ENCODE measurements around the gene EIF3K. TPM values are rescaled to one million over a fixed set of nuclear protein-coding genes. Genes with fewer than 3 reads are reported as not detected.
"Not testable (repeated sequence)": the region's sequence is repeated elsewhere in the genome, so short reads cannot be mapped to it uniquely, and the experiment has no call there.

EIF3K gene, protein sequence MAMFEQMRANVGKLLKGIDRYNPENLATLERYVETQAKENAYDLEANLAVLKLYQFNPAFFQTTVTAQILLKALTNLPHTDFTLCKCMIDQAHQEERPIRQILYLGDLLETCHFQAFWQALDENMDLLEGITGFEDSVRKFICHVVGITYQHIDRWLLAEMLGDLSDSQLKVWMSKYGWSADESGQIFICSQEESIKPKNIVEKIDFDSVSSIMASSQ
- 290 TPM for polyA plus RNA-seq (2013, experiment 1 of 4)
- polyA plus RNA-seq (2013, experiment 2 of 4) = 283 TPM
- polyA plus RNA-seq (2013, experiment 3 of 4) = 259 TPM
- polyA plus RNA-seq (2013, experiment 4 of 4) = 285 TPM

- WGBS, 2 experiments = 5% methylated on average over 64 of the region's 64 CpGs
- no peak within 1 kb of the TSS for H3K27ac ChIP-seq (ENCODE audit: insufficient read depth, low read depth, low read length, poor library complexity, severe bottlenecking)
- no peaks in the 10 kb centered on the region for H3K27me3 ChIP-seq (ENCODE audit: control insufficient read depth, insufficient read depth, low read length, poor library complexity, severe bottlenecking)
Observed at GRCh38 chr19:38618590-38619360, at the start of gene EIF3K. Gene EIF3K (plus strand): TSS chr19:38619188. CDS start chr19:38619269, 81 bp downstream.

DNA sequence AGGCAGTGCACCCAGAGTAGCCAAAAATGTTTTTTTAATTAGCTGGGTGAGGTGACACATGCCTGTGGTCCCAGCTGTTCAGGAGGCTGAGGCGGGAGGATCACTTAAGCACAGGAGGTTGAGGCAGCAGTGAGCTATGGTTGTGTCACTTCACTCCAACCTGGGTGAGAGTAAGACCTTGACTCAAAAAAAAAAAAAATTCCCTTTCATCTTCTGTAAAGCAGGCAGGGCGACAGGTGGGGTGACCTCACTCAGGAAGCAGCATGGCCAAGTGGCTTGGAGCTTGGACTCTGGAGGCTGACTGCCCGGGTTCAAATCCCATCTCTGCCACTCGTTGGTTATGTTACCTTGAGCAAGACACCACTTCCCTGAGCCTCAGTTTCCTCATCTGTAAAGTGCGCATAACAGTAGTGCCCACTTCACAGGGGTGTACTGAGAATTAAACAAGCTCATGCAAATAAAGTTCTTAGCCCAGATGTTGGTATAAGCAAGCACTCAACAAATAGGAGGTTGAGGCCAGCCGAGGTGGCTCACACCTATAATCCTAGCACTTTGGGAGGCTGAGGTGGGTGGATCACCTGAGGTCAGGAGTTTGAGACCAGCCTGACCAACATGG, 49.5 kb upstream of the EIF3K start:
- H3K9me3 ChIP-seq (ENCODE audit: control insufficient read depth, low read length) = no peaks in the 10 kb centered on the region
- H3K4me1 ChIP-seq (ENCODE audit: control insufficient read depth, insufficient read depth, low read length) = no peaks in the 10 kb centered on the region
- H3K36me3 ChIP-seq (ENCODE audit: control insufficient read depth, insufficient read depth, low read length) = no peaks in the 10 kb centered on the region
- WGBS, 2 experiments = 90 to 96% methylated on average over 6 of the region's 6 CpGs
- peaks cover 20% of the 10 kb centered on the region for H3K27me3 ChIP-seq (ENCODE audit: control insufficient read depth, insufficient read depth, low read length, poor library complexity, severe bottlenecking)
- no peak overlapping the region for H3K27ac ChIP-seq (ENCODE audit: insufficient read depth, low read depth, low read length, poor library complexity, severe bottlenecking)
- H3K4me3 ChIP-seq (ENCODE audit: insufficient read depth, low read depth, low read length) = no peak overlapping the region

More at GRCh38 chr19:38618590-38619360, at the start of gene EIF3K:
- Histone ChIP-seq H3K4me3 (ENCODE audit: insufficient read depth, low read depth, low read length) (peak within 1 kb of the TSS; percentile 99), H3K9me3 (ENCODE audit: control insufficient read depth, low read length) (no peaks in the 10 kb centered on the region), H3K36me3 (ENCODE audit: control insufficient read depth, insufficient read depth, low read length) (peaks cover 14% of the 10 kb centered on the region), H3K4me1 (ENCODE audit: control insufficient read depth, insufficient read depth, low read length) (peaks cover 11% of the 10 kb centered on the region)

DNA sequence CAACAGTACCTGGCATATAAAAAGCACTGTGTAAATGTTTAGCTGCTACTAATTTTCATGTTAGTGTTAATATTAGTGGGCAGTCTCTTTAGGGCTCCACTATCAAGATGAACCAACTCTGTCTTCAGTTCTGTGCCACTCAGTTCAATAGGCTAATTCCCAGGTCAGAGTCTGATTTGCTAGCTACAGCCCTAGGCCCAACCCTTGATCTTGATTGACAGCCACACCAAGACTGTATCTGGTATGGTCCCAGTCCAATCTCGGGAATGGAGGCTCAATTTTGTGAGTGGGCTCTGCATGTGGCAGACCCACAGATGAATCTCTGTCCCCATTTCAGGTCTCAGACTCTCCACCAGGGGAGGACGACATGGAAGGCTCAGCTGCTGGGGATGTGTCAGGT, 47.3 kb upstream of the EIF3K start:
- Histone ChIP-seq H3K27me3 (ENCODE audit: control insufficient read depth, insufficient read depth, low read length, poor library complexity, severe bottlenecking) (no peaks in the 10 kb centered on the region), H3K4me3 (ENCODE audit: insufficient read depth, low read depth, low read length) (no peak overlapping the region), H3K27ac (ENCODE audit: insufficient read depth, low read depth, low read length, poor library complexity, severe bottlenecking) (no peak overlapping the region), H3K9me3 (ENCODE audit: control insufficient read depth, low read length) (no peaks in the 10 kb centered on the region), H3K36me3 (ENCODE audit: control insufficient read depth, insufficient read depth, low read length) (no peaks in the 10 kb centered on the region), H3K4me1 (ENCODE audit: control insufficient read depth, insufficient read depth, low read length) (no peaks in the 10 kb centered on the region)
- 90 to 92% methylated on average over 2 of the region's 2 CpGs for WGBS, 2 experiments

DNA sequence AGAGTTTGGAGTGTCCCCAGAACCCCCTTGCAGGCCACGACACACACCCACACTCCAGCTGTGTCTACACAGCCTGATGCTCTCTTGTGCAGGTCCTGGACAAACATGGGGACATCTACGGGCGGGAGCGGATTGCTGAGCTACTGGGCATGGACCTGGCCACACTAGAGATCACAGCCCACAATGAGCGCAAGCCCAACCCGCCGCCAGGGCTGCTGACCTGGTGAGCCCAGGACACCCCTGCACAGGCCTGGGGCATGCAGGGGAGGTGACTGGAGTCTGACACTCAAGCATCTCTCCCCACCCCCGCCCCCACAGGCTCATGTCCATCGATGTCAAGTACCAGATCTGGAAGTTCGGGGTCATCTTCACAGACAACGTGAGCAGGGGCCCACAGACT, 41.2 kb upstream of the EIF3K start:
- H3K36me3 ChIP-seq (ENCODE audit: control insufficient read depth, insufficient read depth, low read length) = no peaks in the 10 kb centered on the region
- H3K4me1 ChIP-seq (ENCODE audit: control insufficient read depth, insufficient read depth, low read length) = no peaks in the 10 kb centered on the region
- WGBS, 2 experiments = 96% methylated on average over 11 of the region's 11 CpGs
- no peaks in the 10 kb centered on the region for H3K27me3 ChIP-seq (ENCODE audit: control insufficient read depth, insufficient read depth, low read length, poor library complexity, severe bottlenecking)
- H3K4me3 ChIP-seq (ENCODE audit: insufficient read depth, low read depth, low read length) = no peak overlapping the region
- no peaks in the 10 kb centered on the region for H3K9me3 ChIP-seq (ENCODE audit: control insufficient read depth, low read length)
- no peak overlapping the region for H3K27ac ChIP-seq (ENCODE audit: insufficient read depth, low read depth, low read length, poor library complexity, severe bottlenecking)

- H3K4me3 ChIP-seq (ENCODE audit: insufficient read depth, low read depth, low read length) = not testable (repeated sequence)
Observed at GRCh38 chr19:38579304-38579703, 39.7 kb upstream of the EIF3K start.

GRCh38 chr19:38580080-38580479, 38.9 kb upstream of the EIF3K start:
- H3K27me3 ChIP-seq (ENCODE audit: control insufficient read depth, insufficient read depth, low read length, poor library complexity, severe bottlenecking) = no peaks in the 10 kb centered on the region
- H3K9me3 ChIP-seq (ENCODE audit: control insufficient read depth, low read length) = no peaks in the 10 kb centered on the region
- H3K4me3 ChIP-seq (ENCODE audit: insufficient read depth, low read depth, low read length) = no peak overlapping the region
- WGBS, 2 experiments = 93 to 95% methylated on average over 15 of the region's 15 CpGs
- no peak overlapping the region for H3K27ac ChIP-seq (ENCODE audit: insufficient read depth, low read depth, low read length, poor library complexity, severe bottlenecking)
- no peaks in the 10 kb centered on the region for H3K36me3 ChIP-seq (ENCODE audit: control insufficient read depth, insufficient read depth, low read length)
- H3K4me1 ChIP-seq (ENCODE audit: control insufficient read depth, insufficient read depth, low read length) = no peaks in the 10 kb centered on the region

More at GRCh38 chr19:38579304-38579703, 39.7 kb upstream of the EIF3K start:
- H3K9me3 ChIP-seq (ENCODE audit: control insufficient read depth, low read length); H3K27ac ChIP-seq (ENCODE audit: insufficient read depth, low read depth, low read length, poor library complexity, severe bottlenecking); H3K27me3 ChIP-seq (ENCODE audit: control insufficient read depth, insufficient read depth, low read length, poor library complexity, severe bottlenecking); H3K4me1 ChIP-seq (ENCODE audit: control insufficient read depth, insufficient read depth, low read length); H3K36me3 ChIP-seq (ENCODE audit: control insufficient read depth, insufficient read depth, low read length): not testable (repeated sequence)
- 94 to 96% methylated on average over 6 of the region's 6 CpGs for WGBS, 2 experiments

- Histone ChIP-seq H3K27me3 (ENCODE audit: control insufficient read depth, insufficient read depth, low read length, poor library complexity, severe bottlenecking) (no peaks in the 10 kb centered on the region), H3K36me3 (ENCODE audit: control insufficient read depth, insufficient read depth, low read length) (no peaks in the 10 kb centered on the region), H3K9me3 (ENCODE audit: control insufficient read depth, low read length) (no peaks in the 10 kb centered on the region), H3K4me3 (ENCODE audit: insufficient read depth, low read depth, low read length) (no peak overlapping the region), H3K27ac (ENCODE audit: insufficient read depth, low read depth, low read length, poor library complexity, severe bottlenecking) (no peak overlapping the region), H3K4me1 (ENCODE audit: control insufficient read depth, insufficient read depth, low read length) (no peaks in the 10 kb centered on the region)
- 92 to 95% methylated on average over 13 to 14 of the region's 14 CpGs for WGBS, 2 experiments
Observed at GRCh38 chr19:38583219-38583984, 35.6 kb upstream of the EIF3K start.

DNA sequence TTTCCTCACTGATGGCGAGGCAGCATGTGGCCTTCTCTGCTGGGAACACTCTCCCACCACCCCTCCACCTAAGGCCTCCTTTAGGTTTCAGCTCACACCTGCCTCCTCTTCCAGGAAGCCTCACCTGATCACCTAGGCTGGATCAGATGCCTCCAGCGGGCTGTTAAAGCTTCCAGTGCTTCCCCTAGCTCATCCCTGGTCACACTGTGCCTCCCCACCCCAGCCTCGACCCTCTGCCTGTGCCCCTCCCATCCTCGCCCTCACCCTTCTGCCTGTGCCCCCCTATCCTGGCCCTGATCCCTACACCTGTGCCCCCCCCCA, 35.0 kb upstream of the EIF3K start:
- Histone ChIP-seq H3K4me1 (ENCODE audit: control insufficient read depth, insufficient read depth, low read length) (no peaks in the 10 kb centered on the region), H3K36me3 (ENCODE audit: control insufficient read depth, insufficient read depth, low read length) (no peaks in the 10 kb centered on the region), H3K27ac (ENCODE audit: insufficient read depth, low read depth, low read length, poor library complexity, severe bottlenecking) (no peak overlapping the region), H3K27me3 (ENCODE audit: control insufficient read depth, insufficient read depth, low read length, poor library complexity, severe bottlenecking) (no peaks in the 10 kb centered on the region), H3K9me3 (ENCODE audit: control insufficient read depth, low read length) (no peaks in the 10 kb centered on the region), H3K4me3 (ENCODE audit: insufficient read depth, low read depth, low read length) (no peak overlapping the region)
- 80 to 85% methylated on average over 4 of the region's 4 CpGs for WGBS, 2 experiments

- WGBS, 2 experiments = 94 to 95% methylated on average over 1 to 2 of the region's 2 CpGs
- H3K4me3 ChIP-seq (ENCODE audit: insufficient read depth, low read depth, low read length) = no peak overlapping the region
Observed at GRCh38 chr19:38587562-38587961, 31.4 kb upstream of the EIF3K start.

DNA sequence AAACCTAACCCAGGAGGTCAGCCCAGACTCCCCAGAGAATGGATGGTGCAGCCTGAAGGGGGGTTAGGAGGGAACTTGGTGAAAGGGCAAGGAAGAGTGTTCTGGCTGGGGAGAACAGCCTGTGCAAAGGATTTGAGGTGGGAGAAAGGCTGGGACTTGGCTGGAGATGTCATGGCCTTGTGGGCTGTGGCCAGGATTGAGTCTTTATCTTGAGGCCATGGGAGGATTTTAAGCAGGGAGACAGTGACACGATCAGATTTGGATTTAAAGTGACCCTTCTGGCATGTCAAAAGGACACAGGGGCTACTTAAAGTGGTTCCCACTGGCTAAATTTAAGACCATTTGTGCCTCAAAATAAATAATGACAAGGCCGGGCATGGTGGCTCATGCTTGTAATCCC, 30.9 kb upstream of the EIF3K start:
- H3K9me3 ChIP-seq (ENCODE audit: control insufficient read depth, low read length) = no peaks in the 10 kb centered on the region
- no peaks in the 10 kb centered on the region for H3K27me3 ChIP-seq (ENCODE audit: control insufficient read depth, insufficient read depth, low read length, poor library complexity, severe bottlenecking)
- no peak overlapping the region for H3K4me3 ChIP-seq (ENCODE audit: insufficient read depth, low read depth, low read length)
- H3K36me3 ChIP-seq (ENCODE audit: control insufficient read depth, insufficient read depth, low read length) = no peaks in the 10 kb centered on the region
- no peaks in the 10 kb centered on the region for H3K4me1 ChIP-seq (ENCODE audit: control insufficient read depth, insufficient read depth, low read length)
- H3K27ac ChIP-seq (ENCODE audit: insufficient read depth, low read depth, low read length, poor library complexity, severe bottlenecking) = no peak overlapping the region
- 93% methylated on average over 2 of the region's 2 CpGs for WGBS, 2 experiments

More at GRCh38 chr19:38587562-38587961, 31.4 kb upstream of the EIF3K start:
- no peak overlapping the region for H3K27ac ChIP-seq (ENCODE audit: insufficient read depth, low read depth, low read length, poor library complexity, severe bottlenecking)
- no peaks in the 10 kb centered on the region for H3K9me3 ChIP-seq (ENCODE audit: control insufficient read depth, low read length)
- no peaks in the 10 kb centered on the region for H3K36me3 ChIP-seq (ENCODE audit: control insufficient read depth, insufficient read depth, low read length)
- no peaks in the 10 kb centered on the region for H3K27me3 ChIP-seq (ENCODE audit: control insufficient read depth, insufficient read depth, low read length, poor library complexity, severe bottlenecking)
- H3K4me1 ChIP-seq (ENCODE audit: control insufficient read depth, insufficient read depth, low read length) = no peaks in the 10 kb centered on the region

All from ectodermal cell (in vitro differentiated cells).